ENCODE data around the gene NOSIP.

DNA sequence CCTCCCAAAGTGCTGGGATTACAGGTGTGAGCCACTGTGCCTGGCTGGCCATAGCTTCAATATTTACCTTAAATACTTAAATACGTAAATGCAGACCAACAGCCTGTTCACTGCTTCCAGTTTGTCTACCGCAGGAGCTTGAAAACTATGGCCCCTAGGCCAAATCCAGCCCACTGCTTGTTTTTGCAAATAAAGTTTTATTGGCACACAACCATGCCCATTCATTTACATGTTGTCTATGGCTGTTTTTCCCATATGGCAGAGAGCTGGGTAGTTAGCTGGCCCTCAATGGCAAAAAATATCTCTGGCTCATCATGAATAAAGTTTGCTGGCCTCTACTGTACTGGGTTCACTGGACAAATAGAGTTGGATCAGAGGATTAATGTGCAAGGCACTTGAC, 22.4 kb upstream of the NOSIP start:
- TF ChIP-seq, protein P1, sequence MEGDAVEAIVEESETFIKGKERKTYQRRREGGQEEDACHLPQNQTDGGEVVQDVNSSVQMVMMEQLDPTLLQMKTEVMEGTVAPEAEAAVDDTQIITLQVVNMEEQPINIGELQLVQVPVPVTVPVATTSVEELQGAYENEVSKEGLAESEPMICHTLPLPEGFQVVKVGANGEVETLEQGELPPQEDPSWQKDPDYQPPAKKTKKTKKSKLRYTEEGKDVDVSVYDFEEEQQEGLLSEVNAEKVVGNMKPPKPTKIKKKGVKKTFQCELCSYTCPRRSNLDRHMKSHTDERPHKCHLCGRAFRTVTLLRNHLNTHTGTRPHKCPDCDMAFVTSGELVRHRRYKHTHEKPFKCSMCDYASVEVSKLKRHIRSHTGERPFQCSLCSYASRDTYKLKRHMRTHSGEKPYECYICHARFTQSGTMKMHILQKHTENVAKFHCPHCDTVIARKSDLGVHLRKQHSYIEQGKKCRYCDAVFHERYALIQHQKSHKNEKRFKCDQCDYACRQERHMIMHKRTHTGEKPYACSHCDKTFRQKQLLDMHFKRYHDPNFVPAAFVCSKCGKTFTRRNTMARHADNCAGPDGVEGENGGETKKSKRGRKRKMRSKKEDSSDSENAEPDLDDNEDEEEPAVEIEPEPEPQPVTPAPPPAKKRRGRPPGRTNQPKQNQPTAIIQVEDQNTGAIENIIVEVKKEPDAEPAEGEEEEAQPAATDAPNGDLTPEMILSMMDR (IDR thresholded peaks at IDR 0.05): no peak
- no peak for TF ChIP-seq EZH2phosphoT487 (IDR thresholded peaks at IDR 0.05)

All from neural progenitor cell (in vitro differentiated cells).